K562 (cell line): Measurements from ENCODE around the gene BDH1. TPM values are rescaled to one million over a fixed set of nuclear protein-coding genes. Genes with fewer than 3 reads are reported as not detected.

Source experiments
- ATAC-seq: fragments of 200-7000 bp; cut with Tn5 transposase; 3 replicates; pipeline ENCODE4 v1.9.1; 2020; ENCODE audit warnings: moderate library complexity
- BruUV-seq: library from RNA; stranded (reverse); fragments of 400-500 nt; replicated peaks from 2 replicates; lab custom pipeline; 2021; lab: Mats Ljungman, UMichigan
- CTCF ChIA-PET: fragments of 300-600 bp; formaldehyde crosslinking; extraction: SDS; loops from one replicate; lab custom pipeline; 2021; ENCODE audit warnings: low intra/inter-chr PET ratio; lab: Yijun Ruan, JAX
- POLR2A ChIA-PET: fragments of 300-600, 350-650 bp; sonication (Branson Sonifier 250); formaldehyde crosslinking; extraction: SDS; loops from one replicate; lab custom pipeline; 2021; ENCODE audit warnings: antibody characterized with exemption, inconsistent platforms; lab: Yijun Ruan, JAX
- DNase-seq, 4 experiments: peaks; one replicate each; pipeline versions ENCODE4 v3.0.0 to v3.0.0-alpha.2; 2011 to 2018; ENCODE audit warnings: low spot score in 3 of 4, mixed read lengths in 3 of 4; ENCODE audit errors: extremely low read depth in 1 of 4
- FAIRE-seq: peaks from 2 replicates; lab custom pipeline; 2011; peaks lifted over from hg19 to GRCh38; lab: Jason Lieb, UNC
- H2AFZ ChIP-seq: 2 replicates; pipeline ENCODE4 v1.6.0; 2011; ENCODE audit warnings: low read depth, low read length, control low read depth, inconsistent platforms
- H3K27ac ChIP-seq: fragments of 200-600 bp; 3 replicates; pipeline ENCODE4 v1.8.0; 2011; ENCODE audit warnings: low read depth, mild to moderate bottlenecking, control low read depth, inconsistent platforms, low read length, moderate library complexity, mixed read lengths; ENCODE audit errors: extremely low read depth
- H3K27me3 ChIP-seq, 2 experiments: fragments of 300-600 bp in 1 of 2; 2 replicates in 1 of 2; 3 replicates in 1 of 2; pipeline versions ENCODE4 v1.6.0 to v1.8.0; 2011; ENCODE audit warnings: inconsistent platforms in 2 of 2, low read length in 2 of 2, mild to moderate bottlenecking in 1 of 2, mixed read lengths in 1 of 2, moderate library complexity in 1 of 2; ENCODE audit not compliant: control insufficient read depth in 2 of 2, insufficient read depth in 2 of 2
- H3K36me3 ChIP-seq: fragments of 300-600 bp; 3 replicates; pipeline ENCODE4 v1.8.0; 2011; ENCODE audit warnings: mild to moderate bottlenecking, low read length, inconsistent platforms; ENCODE audit not compliant: control insufficient read depth, insufficient read depth
- H3K4me1 ChIP-seq, 2 experiments: fragments of 200-600 bp in 1 of 2; replicated peaks in 1 of 2; 2 replicates in 1 of 2; 3 replicates in 1 of 2; pipeline versions ENCODE4 v1.5.1 to v1.8.0; 2011; ENCODE audit warnings: inconsistent platforms in 2 of 2, low read length in 2 of 2, mild to moderate bottlenecking in 1 of 2, mixed read lengths in 1 of 2, moderate library complexity in 1 of 2; ENCODE audit not compliant: control insufficient read depth in 2 of 2, insufficient read depth in 2 of 2
- H3K4me2 ChIP-seq: 2 replicates; pipeline ENCODE4 v1.6.1; 2011; ENCODE audit warnings: low read length, control low read depth, inconsistent platforms, mixed read lengths; ENCODE audit not compliant: insufficient read depth
- H3K4me3 ChIP-seq: fragments of 200-600 bp; sonication (generic), shearing (Covaris generic); 2 replicates; pipeline ENCODE4 v1.5.1; 2016; ENCODE audit warnings: control low read depth, inconsistent platforms
- H3K79me2 ChIP-seq: fragments of 200-600 bp; 3 replicates; pipeline ENCODE4 v1.8.0; 2011; ENCODE audit warnings: low read length, inconsistent platforms; ENCODE audit not compliant: control insufficient read depth, insufficient read depth
- H3K9ac ChIP-seq, 2 experiments: 2 replicates each; pipeline versions ENCODE4 v1.6.0 to v1.6.1; 2011; ENCODE audit warnings: low read depth in 2 of 2, low read length in 2 of 2, control low read depth in 1 of 2, inconsistent platforms in 1 of 2, mild to moderate bottlenecking in 1 of 2, mixed read lengths in 1 of 2; ENCODE audit not compliant: insufficient read depth in 1 of 2
- H3K9me1 ChIP-seq: one replicate; pipeline ENCODE4 v1.6.0; 2011; ENCODE audit warnings: inconsistent platforms, mild to moderate bottlenecking, low read length, moderate library complexity; ENCODE audit not compliant: control insufficient read depth, insufficient read depth
- H3K9me3 ChIP-seq: replicated peaks from 2 replicates; pipeline ENCODE4 v1.5.1; 2011; ENCODE audit warnings: low read depth, low read length, inconsistent platforms; ENCODE audit not compliant: control insufficient read depth, insufficient read depth
- H4K20me1 ChIP-seq: replicated peaks from 2 replicates; pipeline ENCODE4 v1.6.1; 2011; ENCODE audit warnings: low read length, inconsistent platforms, mixed read lengths; ENCODE audit not compliant: control insufficient read depth, insufficient read depth
- FOXA1 ChIP-seq: fragments of 450-650 bp; IDR thresholded peaks from 2 replicates; pipeline ENCODE4 v1.6.1; 2016; ENCODE audit warnings: mild to moderate bottlenecking, borderline replicate concordance
- FOXJ2 ChIP-seq: fragments of 200-800 bp; sonication (Bioruptor generic); IDR thresholded peaks from 2 replicates; pipeline ENCODE4 v1.6.1; 2016; ENCODE audit warnings: missing genetic modification characterization, missing compliant biosample characterization
- MAFG ChIP-seq: fragments of 450-650 bp; conservative IDR thresholded peaks from 2 replicates; pipeline ENCODE4 v1.6.1; 2016; ENCODE audit warnings: missing genetic modification characterization, missing compliant biosample characterization
- POLR2B ChIP-seq: fragments of 450-650 bp; IDR thresholded peaks from 2 replicates; pipeline ENCODE4 v1.6.1; 2018; ENCODE audit warnings: low read depth; ENCODE audit not compliant: partially characterized antibody
- PTTG1 ChIP-seq: fragments of 450-650 bp; IDR thresholded peaks from 2 replicates; pipeline ENCODE4 v1.6.1; 2016; ENCODE audit warnings: low read depth, mild to moderate bottlenecking, missing genetic modification characterization, missing compliant biosample characterization
- RCOR1 ChIP-seq, 2 experiments: IDR thresholded peaks; 2 replicates each; pipeline ENCODE4 v1.6.1; 2012; ENCODE audit warnings: low read depth in 2 of 2, low read length in 2 of 2, borderline replicate concordance in 1 of 2, improper control_type of control experiment in 1 of 2
- RFX1 ChIP-seq: fragments of 450-650 bp; IDR thresholded peaks from 2 replicates; pipeline ENCODE4 v1.6.1; 2016; ENCODE audit warnings: mild to moderate bottlenecking, moderate library complexity
- RNF2 ChIP-seq: sonication (generic); IDR thresholded peaks from 2 replicates; pipeline ENCODE4 v1.6.1; 2016
- RUNX1 ChIP-seq: sonication (generic); IDR thresholded peaks from 2 replicates; pipeline ENCODE4 v1.6.1; 2016; ENCODE audit warnings: antibody characterized with exemption, low read depth
- ZNF76 ChIP-seq: fragments of 250-450 bp; sonication (Bioruptor Pico); IDR thresholded peaks from 2 replicates; pipeline ENCODE4 v1.4.0; 2020; ENCODE audit warnings: mild to moderate bottlenecking, moderate library complexity, borderline replicate concordance
- WGBS: fragments of 100-300 bp; shearing (Covaris generic); methylation state at CpG from one replicate; pipeline ENCODE4 v1.1.6; 2016; ENCODE audit warnings: low coverage, mixed read lengths; ENCODE audit not compliant: insufficient coverage; ENCODE audit errors: missing lambda C conversion rate; 5-methylcytosine and 5-hydroxymethylcytosine counted together
- in situ Hi-C: fragments of 300-500 bp; cut with MboI; formaldehyde crosslinking; loops from 4 replicates; pipeline ENCODE4 v1.15.0; 2018; ENCODE audit warnings: inconsistent platforms, mixed read lengths
- intact Hi-C: fragments of 100-400 bp; cut with micrococcal nuclease; formaldehyde crosslinking; loops from 2 replicates; pipeline ENCODE4 v1.14.2; 2022
- polyA plus RNA-seq, 8 experiments: library from polyadenylated mRNA; depleted of rRNA in 4 of 8; stranded (reverse) in 5 of 8; unstranded in 3 of 8; fragments of >200 nt; fragmentation: Nextera tagmentation in 2 of 8; fragmentation: Illumina TruSeq in 1 of 8; extraction: Ambion mirVana in 2 of 8; extraction: Trizol in 1 of 8; gene quantifications; 2 replicates each; pipeline versions ENCODE4 v1.2.1 to v1.2.3, GENCODE V29; 2011 to 2014; ENCODE audit warnings: inconsistent platforms in 1 of 8, missing spikeins in 1 of 8
- total RNA-seq, 7 experiments: library from RNA; depleted of rRNA in 6 of 7; stranded (reverse); fragments of >200 nt in 6 of 7; fragmentation: Illumina TruSeq in 2 of 7; extraction: Trizol in 2 of 7; gene quantifications; 2 replicates each; pipeline versions ENCODE4 v1.2.1 to v1.2.3, GENCODE V29; 2011 to 2021; ENCODE audit warnings: low replicate concordance in 1 of 7
- TF ChIP-seq, protein P1 (sequence below): fragments of 450-650 bp; formaldehyde crosslinking; IDR thresholded peaks from 2 replicates; pipeline ENCODE4 v1.4.0; 2022; ENCODE audit warnings: mild to moderate bottlenecking, moderate library complexity
- TF ChIP-seq, protein P2 (sequence below), 2 experiments: IDR thresholded peaks; 2 replicates each; pipeline ENCODE4 v1.6.1; 2012; ENCODE audit warnings: improper control_type of control experiment in 2 of 2, low read depth in 2 of 2, low read length in 2 of 2, borderline replicate concordance in 1 of 2
- TF ChIP-seq, protein P3 (sequence below): fragments of 450-650 bp; formaldehyde crosslinking; IDR thresholded peaks from 2 replicates; pipeline ENCODE4 v1.4.0; 2022; ENCODE audit warnings: missing genetic modification characterization
- TF ChIP-seq, protein P4 (sequence below), 2 experiments: fragments of 250-450 bp in 1 of 2; fragments of 450-650 bp in 1 of 2; sonication (Bioruptor Pico) in 1 of 2; IDR thresholded peaks; 2 replicates each; pipeline versions ENCODE4 v1.6.1 to v1.8.0; 2016 to 2021; ENCODE audit warnings: mild to moderate bottlenecking in 2 of 2, moderate library complexity in 2 of 2, missing compliant biosample characterization in 1 of 2, missing genetic modification characterization in 1 of 2
- TF ChIP-seq, protein P5 (sequence below): fragments of 450-650 bp; formaldehyde crosslinking; IDR thresholded peaks from 2 replicates; pipeline ENCODE4 v1.4.0; 2022; ENCODE audit warnings: missing genetic modification characterization

Gene BDH1
- total and polyA plus RNA-seq, 9 of the 15 experiments (the other 6 are each of a cell fraction or from before 2014, with no cell fraction given) = 0.07 to 0.89 (median 0.12) TPM; not detected in 3

DNA sequence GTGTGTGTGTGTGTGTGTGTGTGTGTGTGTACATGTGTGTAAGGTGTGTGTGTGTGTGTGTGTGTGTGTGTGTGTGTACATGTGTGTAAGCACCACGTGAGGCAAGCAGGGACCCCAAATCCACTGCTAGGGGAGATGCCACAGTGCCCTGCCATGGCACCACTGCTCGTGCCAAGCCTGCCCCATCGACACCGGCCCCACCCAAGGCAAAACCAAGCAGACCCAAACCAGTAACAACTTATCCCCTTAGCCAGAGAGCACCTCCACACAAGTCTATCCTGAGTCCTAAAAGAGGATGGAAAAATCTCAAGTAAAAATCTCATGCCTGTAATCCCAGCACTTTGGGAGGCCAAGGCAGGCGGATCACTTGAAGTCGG is 45.1 kb downstream of the BDH1 start:
- 14% methylated on average over 6 of the region's 6 CpGs for WGBS
- H2AFZ ChIP-seq = no peak overlapping the region
- intact Hi-C loops = loop anchor here (2.0 kb wide), 1 partner anchor 254 kb away; no protein-coding TSS in a partner anchor

More for the DNA sequence above, 45.1 kb downstream of the BDH1 start:
- no TSS peak for BruUV-seq
- Histone ChIP-seq H3K36me3 (no peaks in the 10 kb centered on the region), H3K27ac (no peak overlapping the region), H3K4me3 (no peak overlapping the region), H3K4me1 (peaks cover 0 to 37% of the 10 kb centered on the region in 2 experiments; a peak in 3 of 5 replicates), H3K9me3 (no peaks in the 10 kb centered on the region), H3K4me2 (no peak overlapping the region), H3K9me1 (no peaks in the 10 kb centered on the region)
- FAIRE-seq = no peak
- TF ChIP-seq, protein P1, sequence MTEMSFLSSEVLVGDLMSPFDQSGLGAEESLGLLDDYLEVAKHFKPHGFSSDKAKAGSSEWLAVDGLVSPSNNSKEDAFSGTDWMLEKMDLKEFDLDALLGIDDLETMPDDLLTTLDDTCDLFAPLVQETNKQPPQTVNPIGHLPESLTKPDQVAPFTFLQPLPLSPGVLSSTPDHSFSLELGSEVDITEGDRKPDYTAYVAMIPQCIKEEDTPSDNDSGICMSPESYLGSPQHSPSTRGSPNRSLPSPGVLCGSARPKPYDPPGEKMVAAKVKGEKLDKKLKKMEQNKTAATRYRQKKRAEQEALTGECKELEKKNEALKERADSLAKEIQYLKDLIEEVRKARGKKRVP (CRISPR knock-in tag) = no peak
- TF ChIP-seq FOXA1 (no peak), RNF2 (no peak), FOXJ2 (tag) (no peak), RCOR1 (IDR thresholded peaks at IDR 0.05; ENCODE audit: borderline replicate concordance in 1 of 2, low read depth in 2 of 2, low read length in 2 of 2) (no peak), MAFG (tag) (no peak), ZNF76 (CRISPR knock-in tag) (no peak), POLR2B (no peak), PTTG1 (tag) (no peak), RFX1 (no peak), RUNX1 (no peak)
- TF ChIP-seq, protein P2, sequence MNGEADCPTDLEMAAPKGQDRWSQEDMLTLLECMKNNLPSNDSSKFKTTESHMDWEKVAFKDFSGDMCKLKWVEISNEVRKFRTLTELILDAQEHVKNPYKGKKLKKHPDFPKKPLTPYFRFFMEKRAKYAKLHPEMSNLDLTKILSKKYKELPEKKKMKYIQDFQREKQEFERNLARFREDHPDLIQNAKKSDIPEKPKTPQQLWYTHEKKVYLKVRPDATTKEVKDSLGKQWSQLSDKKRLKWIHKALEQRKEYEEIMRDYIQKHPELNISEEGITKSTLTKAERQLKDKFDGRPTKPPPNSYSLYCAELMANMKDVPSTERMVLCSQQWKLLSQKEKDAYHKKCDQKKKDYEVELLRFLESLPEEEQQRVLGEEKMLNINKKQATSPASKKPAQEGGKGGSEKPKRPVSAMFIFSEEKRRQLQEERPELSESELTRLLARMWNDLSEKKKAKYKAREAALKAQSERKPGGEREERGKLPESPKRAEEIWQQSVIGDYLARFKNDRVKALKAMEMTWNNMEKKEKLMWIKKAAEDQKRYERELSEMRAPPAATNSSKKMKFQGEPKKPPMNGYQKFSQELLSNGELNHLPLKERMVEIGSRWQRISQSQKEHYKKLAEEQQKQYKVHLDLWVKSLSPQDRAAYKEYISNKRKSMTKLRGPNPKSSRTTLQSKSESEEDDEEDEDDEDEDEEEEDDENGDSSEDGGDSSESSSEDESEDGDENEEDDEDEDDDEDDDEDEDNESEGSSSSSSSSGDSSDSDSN (IDR thresholded peaks at IDR 0.05; ENCODE audit: borderline replicate concordance in 1 of 2, low read depth in 2 of 2, low read length in 2 of 2) = no peak
- TF ChIP-seq, protein P3, sequence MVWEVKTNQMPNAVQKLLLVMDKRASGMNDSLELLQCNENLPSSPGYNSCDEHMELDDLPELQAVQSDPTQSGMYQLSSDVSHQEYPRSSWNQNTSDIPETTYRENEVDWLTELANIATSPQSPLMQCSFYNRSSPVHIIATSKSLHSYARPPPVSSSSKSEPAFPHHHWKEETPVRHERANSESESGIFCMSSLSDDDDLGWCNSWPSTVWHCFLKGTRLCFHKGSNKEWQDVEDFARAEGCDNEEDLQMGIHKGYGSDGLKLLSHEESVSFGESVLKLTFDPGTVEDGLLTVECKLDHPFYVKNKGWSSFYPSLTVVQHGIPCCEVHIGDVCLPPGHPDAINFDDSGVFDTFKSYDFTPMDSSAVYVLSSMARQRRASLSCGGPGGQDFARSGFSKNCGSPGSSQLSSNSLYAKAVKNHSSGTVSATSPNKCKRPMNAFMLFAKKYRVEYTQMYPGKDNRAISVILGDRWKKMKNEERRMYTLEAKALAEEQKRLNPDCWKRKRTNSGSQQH (CRISPR knock-in tag) = no peak
- TF ChIP-seq, protein P4, sequence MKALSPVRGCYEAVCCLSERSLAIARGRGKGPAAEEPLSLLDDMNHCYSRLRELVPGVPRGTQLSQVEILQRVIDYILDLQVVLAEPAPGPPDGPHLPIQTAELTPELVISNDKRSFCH (CRISPR knock-in tag; IDR thresholded peaks at IDR 0.05) = no peak
- TF ChIP-seq, protein P4 (tag; IDR thresholded peaks at IDR 0.05) = no peak
- TF ChIP-seq, protein P5, sequence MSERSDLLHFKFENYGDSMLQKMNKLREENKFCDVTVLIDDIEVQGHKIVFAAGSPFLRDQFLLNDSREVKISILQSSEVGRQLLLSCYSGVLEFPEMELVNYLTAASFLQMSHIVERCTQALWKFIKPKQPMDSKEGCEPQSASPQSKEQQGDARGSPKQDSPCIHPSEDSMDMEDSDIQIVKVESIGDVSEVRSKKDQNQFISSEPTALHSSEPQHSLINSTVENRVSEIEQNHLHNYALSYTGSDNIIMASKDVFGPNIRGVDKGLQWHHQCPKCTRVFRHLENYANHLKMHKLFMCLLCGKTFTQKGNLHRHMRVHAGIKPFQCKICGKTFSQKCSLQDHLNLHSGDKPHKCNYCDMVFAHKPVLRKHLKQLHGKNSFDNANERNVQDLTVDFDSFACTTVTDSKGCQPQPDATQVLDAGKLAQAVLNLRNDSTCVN = no peak
- TF ChIP-seq, all 486 proteins: peak for 0
- no peak for ATAC-seq
- DNase-seq = no peak
- ChIA-PET POLR2A (interaction anchor here (0.6 kb wide), 1 partner anchor 10 kb away, joined by 3 read pairs; no protein-coding TSS in a partner anchor), CTCF (interaction anchor here (0.6 to 2.1 kb wide), 6 partner anchors 216 to 508 kb away, joined by 3 to 12 read pairs (median 8); no protein-coding TSS in a partner anchor)
- no peaks in the 10 kb centered on the region for H3K79me2 ChIP-seq
- H3K9ac ChIP-seq = no peak overlapping the region; a peak in 1 of 4 replicates
- in situ Hi-C loops = loop anchor here (25.0 kb wide), 2 partner anchors 248 to 523 kb away; no protein-coding TSS in a partner anchor
- no peaks in the 10 kb centered on the region for H4K20me1 ChIP-seq
- peaks cover 14 to 30% of the 10 kb centered on the region in 2 experiments; a peak in 4 of 5 replicates for H3K27me3 ChIP-seq
